Right lobe of liver (tissue), 6 donors: ENCODE results near the gene SPACA4. TPM values are rescaled to one million over a fixed set of nuclear protein-coding genes. Genes with fewer than 3 reads are reported as not detected.
A peak's percentile ranks its signal among the peaks of the same experiment; 100 is the strongest.

Experiments used
- ATAC-seq, 4 donors: fragments of 200-7000 bp; cut with Tn5 transposase; one replicate each; pipeline ENCODE4 v1.9.1; 2020; ENCODE audit warnings: mild to moderate bottlenecking in 4 of 4, moderate library complexity in 4 of 4
- DNase-seq, 3 donors: peaks; one replicate each; pipeline ENCODE4 v3.0.0-alpha.2; 2020
- H3K27ac ChIP-seq, 3 donors: fragments of 200-600 bp; one replicate each; pipeline ENCODE4 v1.8.0; 2022
- H3K27me3 ChIP-seq, 2 donors: fragments of 200-600 bp; one replicate each; pipeline ENCODE4 v1.8.0; 2022
- H3K36me3 ChIP-seq, 4 donors: fragments of 200-600 bp; sonication (generic) in 1 of 4; one replicate each; pipeline versions ENCODE4 v1.5.1 to v1.8.0; 2017 to 2022; ENCODE audit warnings: control low read depth in 1 of 4
- H3K4me1 ChIP-seq, 4 donors: fragments of 200-600 bp; sonication (generic) in 1 of 4; one replicate each; pipeline versions ENCODE4 v1.5.1 to v1.8.0; 2017 to 2022; ENCODE audit warnings: control low read depth in 1 of 4
- H3K4me3 ChIP-seq, 3 donors: fragments of 200-600 bp; one replicate each; pipeline ENCODE4 v1.8.0; 2022
- H3K9me3 ChIP-seq, 4 donors: fragments of 200-600 bp; sonication (generic) in 1 of 4; one replicate each; pipeline versions ENCODE4 v1.5.1 to v1.8.0; 2017 to 2022; ENCODE audit warnings: control low read depth in 1 of 4
- CTCF ChIP-seq, 4 donors: fragments of 200-600 bp in 3 of 4; fragments of 450-650 bp in 1 of 4; IDR thresholded peaks; one replicate each; pipeline versions ENCODE4 v1.5.1 to v1.8.0; 2016 to 2022; ENCODE audit warnings: antibody characterized with exemption in 4 of 4, mild to moderate bottlenecking in 2 of 4
- POLR2A ChIP-seq: fragments of 450-650 bp; IDR thresholded peaks from one replicate; pipeline ENCODE4 v1.6.1; 2017; ENCODE audit warnings: antibody characterized with exemption, mild to moderate bottlenecking
- WGBS: methylation state at CpG from one replicate; pipeline ENCODE4 v1.1.6; 2018; ENCODE audit warnings: low coverage, low lambda C conversion rate; ENCODE audit not compliant: insufficient coverage; ENCODE audit errors: missing lambda C conversion rate; 5-methylcytosine and 5-hydroxymethylcytosine counted together
- intact Hi-C, 2 donors: fragments of 100-400 bp; cut with DNase I; formaldehyde crosslinking; loops; one replicate each; pipeline versions ENCODE4 v1.11.2 to v1.14.1; 2022
- total RNA-seq, 6 experiments: library from RNA; depleted of rRNA in 2 of 6; stranded (reverse); fragments of >200 nt in 2 of 6; fragmentation: NEBNext Ultra II Directional in 3 of 6; extraction: Animal tissue kit (Norgen Biotek cat#: 25700) in 3 of 6; gene quantifications; one replicate each; pipeline versions ENCODE4 v1.1.0 to v1.2.4, GENCODE V29; 2016 to 2023
- donor health status: DM: no; HTN: yes; CAD: no.
- donor health status: DM: no; HTN: no; CAD: no.
- donor health status: DM: no; HTN: no; CAD: no.
- donor health status: DM: no; HTN: yes; CAD: no.
- donor health status: DM: no; HTN: yes; CAD: no.

Gene SPACA4
- total RNA-seq, 6 experiments from 2014 or later = not detected

GRCh38 chr19:48618278-48618915, 11.9 kb downstream of the SPACA4 start:
- ATAC-seq (no peak), DNase-seq (no peak)
- H3K27me3 ChIP-seq = no peaks in the 10 kb centered on the region
- H3K36me3 ChIP-seq = peaks cover 0 to 28% (median 16%) of the 10 kb centered on the region in 4 donors
- peaks cover 0 to 37% (median 13%) of the 10 kb centered on the region in 4 donors for H3K4me1 ChIP-seq
- peak overlapping the region; percentile 64 to 84 (median 82) for H3K27ac ChIP-seq
- 2% methylated on average over 16 of the region's 18 CpGs for WGBS
- H3K9me3 ChIP-seq = no peaks in the 10 kb centered on the region
- no peak for TF ChIP-seq CTCF (IDR thresholded peaks at IDR 0.05)
- TF ChIP-seq POLR2A = no peak
- intact Hi-C loops = no loop called here
- H3K4me3 ChIP-seq = peak overlapping the region; percentile 64 to 91 (median 70)

- ATAC-seq (peak; percentile 84 to 90 (median 88)), DNase-seq (peak; percentile 98)
- WGBS = 0% methylated on average over 20 of the region's 69 CpGs
- peaks cover 0 to 28% (median 16%) of the 10 kb centered on the region in 4 donors for H3K36me3 ChIP-seq
- peak within 1 kb of the TSS; percentile 82 to 87 (median 84) for H3K27ac ChIP-seq
- no peaks in the 10 kb centered on the region for H3K9me3 ChIP-seq
- peaks cover 0 to 35% (median 15%) of the 10 kb centered on the region in 4 donors for H3K4me1 ChIP-seq
- H3K27me3 ChIP-seq = no peaks in the 10 kb centered on the region
- TF ChIP-seq POLR2A = peak; percentile 94
- peak in 1 of 4 donors; percentile 4 for TF ChIP-seq CTCF (IDR thresholded peaks at IDR 0.05)
- intact Hi-C loops = no loop called here
- peak within 1 kb of the TSS; percentile 64 to 91 (median 70) for H3K4me3 ChIP-seq
Observed at GRCh38 chr19:48618916-48619691, 12.6 kb downstream of the SPACA4 start, which contains the start of the genes RPL18 and SPHK2. Gene RPL18 (minus strand): TSS chr19:48619178. CDS start chr19:48619143, 35 bp downstream. Gene SPHK2 (plus strand): TSS chr19:48619506. CDS start chr19:48620515, 1,009 bp downstream.

GRCh38 chr19:48619692-48620585, 13.4 kb downstream of the SPACA4 start:
- H3K9me3 ChIP-seq = no peaks in the 10 kb centered on the region
- TF ChIP-seq CTCF (IDR thresholded peaks at IDR 0.05) (peak in 1 of 4 donors; percentile 30), POLR2A (no peak)
- ATAC-seq (no peak), DNase-seq (no peak)
- intact Hi-C loops = no loop called here
- no peaks in the 10 kb centered on the region for H3K27me3 ChIP-seq
- H3K4me3 ChIP-seq = peak overlapping the region; percentile 41 to 91 (median 70)
- H3K36me3 ChIP-seq = peaks cover 0 to 28% (median 15%) of the 10 kb centered on the region in 4 donors
- H3K4me1 ChIP-seq = peaks cover 0 to 36% (median 15%) of the 10 kb centered on the region in 4 donors
- peak overlapping the region; percentile 82 to 87 (median 84) for H3K27ac ChIP-seq
- 17% methylated on average over 5 of the region's 6 CpGs for WGBS

GRCh38 chr19:48623556-48624066, 17.1 kb downstream of the SPACA4 start:
- no peak for DNase-seq
- 36% methylated on average over 8 of the region's 8 CpGs for WGBS
- no peaks in the 10 kb centered on the region for H3K9me3 ChIP-seq
- H3K36me3 ChIP-seq = no peaks in the 10 kb centered on the region
- H3K27me3 ChIP-seq = no peaks in the 10 kb centered on the region
- H3K4me1 ChIP-seq = peaks cover 0 to 44% (median 13%) of the 10 kb centered on the region in 4 donors
- intact Hi-C loops = no loop called here
- peak overlapping the region; percentile 44 to 65 (median 64) for H3K27ac ChIP-seq
- no peak for ATAC-seq
- TF ChIP-seq POLR2A (no peak), CTCF (IDR thresholded peaks at IDR 0.05) (no peak)
- peak overlapping the region in 2 of 3 donors; percentile 55 to 61 for H3K4me3 ChIP-seq
